Thyroid gland (tissue), 4 donors: Measurements from ENCODE around the gene CMSS1.

Experiments used
- POLR2A ChIP-seq, 2 donors: fragments of 450-650 bp; IDR thresholded peaks; one replicate each; pipeline ENCODE4 v1.6.1; 2017; ENCODE audit warnings: antibody characterized with exemption in 2 of 2, mild to moderate bottlenecking in 2 of 2, moderate library complexity in 1 of 2
- TF ChIP-seq, protein P1 (sequence below), 6 experiments: fragments of 200-600 bp in 3 of 6; fragments of 450-650 bp in 3 of 6; sonication (generic) in 3 of 6; IDR thresholded peaks; one replicate each; pipeline ENCODE4 v1.5.1; 2016 to 2019; ENCODE audit warnings: antibody characterized with exemption in 6 of 6, mild to moderate bottlenecking in 2 of 6, inconsistent platforms in 1 of 6, moderate library complexity in 1 of 6

- no peak for TF ChIP-seq POLR2A (IDR thresholded peaks at IDR 0.05)
- TF ChIP-seq, protein P1, sequence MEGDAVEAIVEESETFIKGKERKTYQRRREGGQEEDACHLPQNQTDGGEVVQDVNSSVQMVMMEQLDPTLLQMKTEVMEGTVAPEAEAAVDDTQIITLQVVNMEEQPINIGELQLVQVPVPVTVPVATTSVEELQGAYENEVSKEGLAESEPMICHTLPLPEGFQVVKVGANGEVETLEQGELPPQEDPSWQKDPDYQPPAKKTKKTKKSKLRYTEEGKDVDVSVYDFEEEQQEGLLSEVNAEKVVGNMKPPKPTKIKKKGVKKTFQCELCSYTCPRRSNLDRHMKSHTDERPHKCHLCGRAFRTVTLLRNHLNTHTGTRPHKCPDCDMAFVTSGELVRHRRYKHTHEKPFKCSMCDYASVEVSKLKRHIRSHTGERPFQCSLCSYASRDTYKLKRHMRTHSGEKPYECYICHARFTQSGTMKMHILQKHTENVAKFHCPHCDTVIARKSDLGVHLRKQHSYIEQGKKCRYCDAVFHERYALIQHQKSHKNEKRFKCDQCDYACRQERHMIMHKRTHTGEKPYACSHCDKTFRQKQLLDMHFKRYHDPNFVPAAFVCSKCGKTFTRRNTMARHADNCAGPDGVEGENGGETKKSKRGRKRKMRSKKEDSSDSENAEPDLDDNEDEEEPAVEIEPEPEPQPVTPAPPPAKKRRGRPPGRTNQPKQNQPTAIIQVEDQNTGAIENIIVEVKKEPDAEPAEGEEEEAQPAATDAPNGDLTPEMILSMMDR (IDR thresholded peaks at IDR 0.05), result no peak
Observed at GRCh38 chr3:99818818-99819217, 1.2 kb downstream of the CMSS1 start.
